AG09309 (cell line): ENCODE data around the gene CCDC92.
A peak's percentile ranks its signal among the peaks of the same experiment; 100 is the strongest.

Source experiments
- DNase-seq: peaks from one replicate; pipeline ENCODE4 v3.0.0-alpha.2; 2010; ENCODE audit warnings: low read depth
- H3K4me3 ChIP-seq: 2 replicates; pipeline ENCODE4 v1.5.1; 2011; ENCODE audit warnings: mild to moderate bottlenecking, low read depth, low read length, moderate library complexity; ENCODE audit not compliant: control insufficient read depth
- CTCF ChIP-seq: IDR thresholded peaks from 2 replicates; pipeline ENCODE4 v1.5.1; 2011; ENCODE audit warnings: mild to moderate bottlenecking, low read depth, low read length, inconsistent platforms; ENCODE audit not compliant: insufficient read depth, control insufficient read depth; ENCODE audit errors: missing control alignments

CCDC92 gene

GRCh38 chr12:123938679-123939480, 33.8 kb downstream of the CCDC92 start:
- DNase-seq = no peak
- TF ChIP-seq CTCF = peak; percentile 38
- H3K4me3 ChIP-seq = no peak overlapping the region

GRCh38 chr12:123937707-123938591, 34.7 kb downstream of the CCDC92 start:
- H3K4me3 ChIP-seq = no peak overlapping the region
- DNase-seq = no peak
- no peak for TF ChIP-seq CTCF

GRCh38 chr12:123936956-123937706, 35.5 kb downstream of the CCDC92 start:
- no peak overlapping the region for H3K4me3 ChIP-seq
- TF ChIP-seq CTCF = no peak
- no peak for DNase-seq

- no peak for TF ChIP-seq CTCF
- H3K4me3 ChIP-seq = no peak overlapping the region
- no peak for DNase-seq
Measured at GRCh38 chr12:123936471-123936870, 36.2 kb downstream of the CCDC92 start.

GRCh38 chr12:123935956-123936355, 36.7 kb downstream of the CCDC92 start:
- TF ChIP-seq CTCF = no peak
- no peak overlapping the region for H3K4me3 ChIP-seq
- no peak for DNase-seq

- H3K4me3 ChIP-seq = no peak overlapping the region
- no peak for TF ChIP-seq CTCF
- DNase-seq = peak; percentile 55
Measured at GRCh38 chr12:123934829-123935228, 37.8 kb downstream of the CCDC92 start.
